ENCODE measurements around the gene FLNC. TPM values are rescaled to one million over a fixed set of nuclear protein-coding genes. Genes with fewer than 3 reads are reported as not detected.
A peak's percentile ranks its signal among the peaks of the same experiment; 100 is the strongest.

Gene FLNC
- total RNA-seq, 1 donor from 2014 or later = 839 TPM

- Histone ChIP-seq H3K4me1 (peaks cover 34% of the 10 kb centered on the region), H3K4me3 (peak overlapping the region; percentile 82), H3K27me3 (ENCODE audit: low read depth) (no peaks in the 10 kb centered on the region), H3K27ac (replicated peaks) (no peak overlapping the region), H3K36me3 (no peaks in the 10 kb centered on the region), H3K9me3 (replicated peaks) (no peaks in the 10 kb centered on the region)
- no peak for TF ChIP-seq CTCF (IDR thresholded peaks at IDR 0.05; ENCODE audit: borderline replicate concordance)
- DNase-seq = peak; percentile 44
- intact Hi-C loops (cut with micrococcal nuclease) = no loop called here
Observed at GRCh38 chr7:128792471-128793180, 37.6 kb upstream of the FLNC start.

- no peak overlapping the region for H3K4me3 ChIP-seq
- no peak overlapping the region for H3K27ac ChIP-seq (replicated peaks)
- intact Hi-C loops (cut with micrococcal nuclease) = no loop called here
- H3K9me3 ChIP-seq (replicated peaks) = no peaks in the 10 kb centered on the region
- no peak for TF ChIP-seq CTCF (IDR thresholded peaks at IDR 0.05; ENCODE audit: borderline replicate concordance)
- no peaks in the 10 kb centered on the region for H3K36me3 ChIP-seq
- no peaks in the 10 kb centered on the region for H3K27me3 ChIP-seq (ENCODE audit: low read depth)
- peaks cover 34% of the 10 kb centered on the region for H3K4me1 ChIP-seq
- DNase-seq = no peak
Observed at GRCh38 chr7:128793181-128793547, 37.0 kb upstream of the FLNC start.

GRCh38 chr7:128794020-128794419 lies 36.2 kb upstream of the FLNC start:
- intact Hi-C loops (cut with micrococcal nuclease) = no loop called here
- Histone ChIP-seq H3K36me3 (no peaks in the 10 kb centered on the region), H3K4me1 (peaks cover 34% of the 10 kb centered on the region), H3K9me3 (replicated peaks) (no peaks in the 10 kb centered on the region), H3K27ac (replicated peaks) (no peak overlapping the region), H3K27me3 (ENCODE audit: low read depth) (no peaks in the 10 kb centered on the region), H3K4me3 (no peak overlapping the region)
- DNase-seq = no peak
- peak; percentile 23 for TF ChIP-seq CTCF (IDR thresholded peaks at IDR 0.05; ENCODE audit: borderline replicate concordance)

- intact Hi-C loops (cut with micrococcal nuclease) = no loop called here
- Histone ChIP-seq H3K9me3 (replicated peaks) (no peaks in the 10 kb centered on the region), H3K27me3 (ENCODE audit: low read depth) (no peaks in the 10 kb centered on the region), H3K4me1 (peaks cover 34% of the 10 kb centered on the region), H3K4me3 (no peak overlapping the region), H3K36me3 (no peaks in the 10 kb centered on the region), H3K27ac (replicated peaks) (no peak overlapping the region)
- TF ChIP-seq CTCF (IDR thresholded peaks at IDR 0.05; ENCODE audit: borderline replicate concordance) = no peak
- DNase-seq = no peak
Observed at GRCh38 chr7:128794436-128794835, 35.8 kb upstream of the FLNC start.

- no peak overlapping the region for H3K27ac ChIP-seq (replicated peaks)
- H3K4me3 ChIP-seq = no peak overlapping the region
- no peaks in the 10 kb centered on the region for H3K9me3 ChIP-seq (replicated peaks)
- H3K4me1 ChIP-seq = peaks cover 32% of the 10 kb centered on the region
- no peaks in the 10 kb centered on the region for H3K27me3 ChIP-seq (ENCODE audit: low read depth)
- no peak for TF ChIP-seq CTCF (IDR thresholded peaks at IDR 0.05; ENCODE audit: borderline replicate concordance)
- no peak for DNase-seq
- intact Hi-C loops (cut with micrococcal nuclease) = no loop called here
- H3K36me3 ChIP-seq = no peaks in the 10 kb centered on the region
Observed at GRCh38 chr7:128795129-128795528, 35.1 kb upstream of the FLNC start.
